Stomach (tissue), 4 donors: ENCODE results near the gene YAE1.

Experiments used
- CTCF ChIP-seq, 7 experiments: fragments of 450-650 bp in 4 of 7; fragments of 200-600 bp in 3 of 7; sonication (generic) in 3 of 7; IDR thresholded peaks; one replicate each; pipeline ENCODE4 v1.5.1; 2016 to 2019; ENCODE audit warnings: antibody characterized with exemption in 7 of 7, control low read depth in 2 of 7, mild to moderate bottlenecking in 1 of 7
- POLR2A ChIP-seq, 4 donors: fragments of 450-650 bp; IDR thresholded peaks; one replicate each; pipeline ENCODE4 v1.6.1; 2016; ENCODE audit warnings: antibody characterized with exemption in 4 of 4, control low read depth in 2 of 4, mild to moderate bottlenecking in 1 of 4, moderate library complexity in 1 of 4

DNA sequence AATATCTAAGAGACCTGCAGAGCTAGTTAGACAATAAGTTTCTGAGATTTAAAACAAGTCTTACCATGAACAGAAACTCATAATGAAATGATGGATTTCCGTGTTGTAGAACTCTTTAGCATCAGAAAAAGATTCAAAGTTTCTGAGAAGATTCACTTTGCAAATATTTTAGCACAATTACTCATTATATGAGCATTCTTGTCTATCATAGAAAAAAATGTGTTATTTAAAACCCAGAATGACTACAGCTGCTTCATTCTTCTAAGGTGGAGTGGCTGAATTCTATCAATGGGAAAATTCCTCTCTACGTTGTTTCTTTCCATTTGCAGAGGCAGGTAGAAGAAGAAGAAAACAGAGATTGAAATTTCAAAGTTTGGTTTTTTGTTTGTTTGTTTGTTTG lies 36.1 kb downstream of the YAE1 start:
- TF ChIP-seq POLR2A (IDR thresholded peaks at IDR 0.05) = no peak
- TF ChIP-seq CTCF (IDR thresholded peaks at IDR 0.05) = no peak
